GM15510 (cell line): ENCODE data around the gene TMPRSS3.

ENCODE experiments used
- POLR2A ChIP-seq: IDR thresholded peaks from 3 replicates; pipeline ENCODE4 v1.6.1; 2011; ENCODE audit warnings: borderline replicate concordance; ENCODE audit not compliant: insufficient read length; ENCODE audit errors: extremely low read depth

The TMPRSS3 gene

GRCh38 chr21:42395905-42396651, at the start of gene TMPRSS3:
Gene TMPRSS3 (minus strand): TSS chr21:42396052. CDS start chr21:42395417, 635 bp downstream.
- TF ChIP-seq POLR2A = no peak

- no peak for TF ChIP-seq POLR2A
Measured at GRCh38 chr21:42445311-42445710, 49.5 kb upstream of the TMPRSS3 start.

- no peak for TF ChIP-seq POLR2A
Measured at GRCh38 chr21:42444745-42445059, 48.9 kb upstream of the TMPRSS3 start.

- TF ChIP-seq POLR2A = no peak
Measured at GRCh38 chr21:42443876-42444744, 48.3 kb upstream of the TMPRSS3 start.

DNA sequence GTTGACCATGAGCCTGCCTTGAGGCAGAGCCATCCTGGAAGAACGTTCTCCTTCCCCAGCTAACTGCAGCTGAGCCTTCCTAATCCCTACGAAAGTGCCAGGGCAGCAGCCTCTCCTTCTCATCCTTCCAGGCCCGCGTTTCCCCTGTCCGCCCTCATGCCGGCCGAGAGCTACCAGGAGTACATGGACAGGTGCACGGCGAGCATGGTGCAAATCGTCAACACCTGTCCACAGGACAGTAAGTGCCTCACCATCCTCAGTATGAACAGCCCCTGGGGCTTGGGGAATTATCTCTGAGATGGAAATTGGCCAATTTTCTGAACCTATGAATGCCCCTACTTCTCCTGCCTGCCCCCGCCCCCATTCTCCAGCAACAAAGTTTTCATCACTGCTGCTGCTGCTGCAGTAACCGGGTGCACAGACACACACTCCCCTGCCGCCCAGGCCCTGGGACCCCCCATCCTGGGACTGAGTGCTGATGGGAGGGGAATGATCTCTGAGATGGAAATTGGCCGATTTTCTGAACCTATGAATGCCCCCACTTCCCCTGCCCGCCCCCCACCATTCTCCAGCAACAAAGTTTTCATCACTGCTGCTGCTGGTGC, 47.4 kb upstream of the TMPRSS3 start:
- TF ChIP-seq POLR2A = no peak

DNA sequence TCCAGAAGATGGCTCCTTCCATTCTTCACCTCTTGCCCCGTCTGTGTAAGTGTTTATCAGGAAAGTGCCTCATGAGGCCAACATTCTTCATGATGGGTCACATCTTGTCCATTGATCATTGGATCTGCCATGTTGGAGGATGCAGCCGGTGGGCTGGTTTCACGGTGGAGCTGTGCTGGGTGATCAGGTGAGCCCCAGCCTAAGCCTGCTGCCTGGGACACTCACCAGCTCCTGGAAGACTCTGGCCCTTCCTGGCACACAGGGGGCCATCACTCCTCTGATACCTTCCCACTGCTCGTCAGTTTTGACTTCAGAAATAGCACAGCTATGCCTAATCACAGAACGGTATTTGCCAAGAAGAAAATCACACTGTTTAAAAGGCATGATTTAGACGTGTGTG, 46.1 kb upstream of the TMPRSS3 start:
- TF ChIP-seq POLR2A = no peak

- no peak for TF ChIP-seq POLR2A
Measured at GRCh38 chr21:42440187-42440792, 44.4 kb upstream of the TMPRSS3 start.

GRCh38 chr21:42439284-42440186, 43.7 kb upstream of the TMPRSS3 start:
- no peak for TF ChIP-seq POLR2A

DNA sequence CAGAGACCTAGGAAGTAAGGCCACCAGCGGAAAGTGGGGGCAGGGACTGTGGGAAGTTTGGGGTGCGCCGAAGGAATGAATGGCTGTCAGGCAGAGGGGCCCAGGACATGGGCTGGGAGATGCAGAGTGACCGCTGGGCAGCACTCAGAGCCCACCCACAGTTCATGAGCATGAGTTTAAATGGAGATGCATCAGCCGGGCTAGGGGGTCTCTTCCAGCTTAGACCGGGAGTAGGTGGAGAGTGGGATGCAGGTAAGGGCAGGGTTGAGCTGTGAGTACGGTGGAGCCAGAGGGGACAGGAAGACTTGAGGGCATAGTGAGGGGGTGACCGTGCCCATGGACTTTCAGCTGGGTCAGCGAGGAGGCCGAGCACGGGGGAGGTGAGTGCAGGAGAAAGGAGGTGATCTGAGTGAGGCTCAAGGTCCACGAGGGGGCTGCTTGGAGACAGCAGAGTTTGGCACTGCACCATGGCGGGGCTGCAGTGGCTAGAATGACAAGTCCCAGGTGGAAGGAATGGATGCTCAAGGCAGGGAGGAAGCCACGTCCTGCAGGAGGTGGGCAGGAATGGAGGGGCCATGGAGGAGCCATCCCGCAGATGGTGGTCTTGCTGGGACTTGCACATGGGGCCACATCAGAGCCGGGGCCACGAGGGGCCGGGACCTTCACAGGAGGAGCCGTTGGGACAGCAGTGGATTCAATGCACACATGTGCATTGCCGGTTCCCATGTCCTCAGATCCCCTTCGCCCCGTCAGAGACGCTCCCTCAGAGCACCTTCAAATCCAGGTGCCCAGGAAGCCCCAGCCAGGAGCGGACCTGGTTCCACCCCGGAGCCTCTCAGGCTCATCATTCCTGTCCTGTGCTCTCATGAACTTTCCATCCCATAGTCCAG, 42.7 kb upstream of the TMPRSS3 start:
- no peak for TF ChIP-seq POLR2A

GRCh38 chr21:42437786-42438185, 41.9 kb upstream of the TMPRSS3 start:
- TF ChIP-seq POLR2A = no peak

- no peak for TF ChIP-seq POLR2A
Measured at GRCh38 chr21:42436914-42437313, 41.1 kb upstream of the TMPRSS3 start.

DNA sequence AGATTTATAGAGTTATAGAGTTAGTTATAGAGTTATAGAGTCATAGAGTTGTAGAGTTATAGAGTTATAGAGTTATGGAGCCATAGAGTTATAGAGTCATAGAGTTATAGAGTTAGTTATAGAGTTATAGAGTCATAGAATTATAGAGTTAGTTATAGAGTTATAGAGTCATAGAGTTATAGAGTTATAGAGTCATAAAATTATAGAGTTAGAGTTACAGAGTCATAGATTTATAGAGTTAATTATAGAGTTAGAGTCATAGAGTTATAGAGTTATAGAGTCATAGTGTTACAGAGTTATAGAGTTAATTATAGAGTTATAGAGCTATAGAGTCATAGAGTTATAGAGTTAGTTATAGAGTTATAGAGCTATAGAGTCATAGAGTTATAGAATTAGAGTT, 40.0 kb upstream of the TMPRSS3 start:
- no peak for TF ChIP-seq POLR2A

DNA sequence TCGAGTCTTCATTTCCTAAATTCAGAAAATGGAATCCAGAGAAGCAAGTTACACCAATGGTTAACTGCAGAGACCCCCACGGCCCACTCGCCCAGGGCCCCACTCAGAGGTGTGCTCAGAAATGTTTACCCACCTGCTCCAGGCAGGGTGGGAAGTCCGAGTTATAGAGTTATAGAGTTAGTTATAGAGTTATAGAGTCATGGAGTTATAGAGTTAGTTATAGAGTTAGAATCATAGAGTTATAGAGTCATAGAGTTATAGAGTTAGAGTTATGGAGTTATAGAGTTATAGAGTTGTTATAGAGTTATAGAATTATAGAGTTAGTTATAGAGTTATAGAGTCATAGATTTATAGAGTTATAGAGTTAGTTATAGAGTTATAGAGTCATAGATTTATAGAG, 39.5 kb upstream of the TMPRSS3 start:
- no peak for TF ChIP-seq POLR2A
